ENCODE measurements around the gene POU4F3.

Gene POU4F3

DNA sequence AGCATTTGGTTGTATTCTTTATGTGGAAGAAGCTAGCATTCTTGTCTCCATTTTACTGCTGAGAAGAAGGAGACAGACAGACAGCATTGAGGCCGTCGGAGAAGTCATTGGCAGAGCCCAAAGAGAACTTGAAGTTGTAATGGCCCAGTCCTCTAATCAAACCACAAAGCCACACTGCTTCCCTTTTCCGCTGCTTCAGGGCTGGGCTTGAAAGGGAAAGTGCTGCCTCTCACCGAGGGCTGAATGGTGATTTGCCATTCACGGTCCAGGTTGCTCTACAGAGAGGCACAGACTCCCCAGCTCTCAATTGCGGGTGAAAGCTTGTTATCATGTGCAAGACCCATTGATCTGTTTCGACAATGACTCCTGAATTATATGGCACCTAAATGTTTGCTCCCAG, 25.6 kb upstream of the POU4F3 start:
- TF ChIP-seq, protein P1, sequence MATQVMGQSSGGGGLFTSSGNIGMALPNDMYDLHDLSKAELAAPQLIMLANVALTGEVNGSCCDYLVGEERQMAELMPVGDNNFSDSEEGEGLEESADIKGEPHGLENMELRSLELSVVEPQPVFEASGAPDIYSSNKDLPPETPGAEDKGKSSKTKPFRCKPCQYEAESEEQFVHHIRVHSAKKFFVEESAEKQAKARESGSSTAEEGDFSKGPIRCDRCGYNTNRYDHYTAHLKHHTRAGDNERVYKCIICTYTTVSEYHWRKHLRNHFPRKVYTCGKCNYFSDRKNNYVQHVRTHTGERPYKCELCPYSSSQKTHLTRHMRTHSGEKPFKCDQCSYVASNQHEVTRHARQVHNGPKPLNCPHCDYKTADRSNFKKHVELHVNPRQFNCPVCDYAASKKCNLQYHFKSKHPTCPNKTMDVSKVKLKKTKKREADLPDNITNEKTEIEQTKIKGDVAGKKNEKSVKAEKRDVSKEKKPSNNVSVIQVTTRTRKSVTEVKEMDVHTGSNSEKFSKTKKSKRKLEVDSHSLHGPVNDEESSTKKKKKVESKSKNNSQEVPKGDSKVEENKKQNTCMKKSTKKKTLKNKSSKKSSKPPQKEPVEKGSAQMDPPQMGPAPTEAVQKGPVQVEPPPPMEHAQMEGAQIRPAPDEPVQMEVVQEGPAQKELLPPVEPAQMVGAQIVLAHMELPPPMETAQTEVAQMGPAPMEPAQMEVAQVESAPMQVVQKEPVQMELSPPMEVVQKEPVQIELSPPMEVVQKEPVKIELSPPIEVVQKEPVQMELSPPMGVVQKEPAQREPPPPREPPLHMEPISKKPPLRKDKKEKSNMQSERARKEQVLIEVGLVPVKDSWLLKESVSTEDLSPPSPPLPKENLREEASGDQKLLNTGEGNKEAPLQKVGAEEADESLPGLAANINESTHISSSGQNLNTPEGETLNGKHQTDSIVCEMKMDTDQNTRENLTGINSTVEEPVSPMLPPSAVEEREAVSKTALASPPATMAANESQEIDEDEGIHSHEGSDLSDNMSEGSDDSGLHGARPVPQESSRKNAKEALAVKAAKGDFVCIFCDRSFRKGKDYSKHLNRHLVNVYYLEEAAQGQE (IDR thresholded peaks at IDR 0.05; ENCODE audit: insufficient read depth in 1 of 2, low read depth in 2 of 2, low read length in 2 of 2): no peak
- no peak for TF ChIP-seq TAF1 (IDR thresholded peaks at IDR 0.05; ENCODE audit: borderline replicate concordance, insufficient read depth, low read length)
- no peak for TF ChIP-seq SIN3A (IDR thresholded peaks at IDR 0.05; ENCODE audit: borderline replicate concordance, insufficient read depth, low read length)
- no peak for TF ChIP-seq POLR2AphosphoS5 (IDR thresholded peaks at IDR 0.05; ENCODE audit: low read depth, low read length)
- no peak for TF ChIP-seq FOXP2 (optimal IDR thresholded peaks at IDR 0.05; ENCODE audit: borderline replicate concordance, extremely low read depth, extremely low read length, insufficient read depth)

DNA sequence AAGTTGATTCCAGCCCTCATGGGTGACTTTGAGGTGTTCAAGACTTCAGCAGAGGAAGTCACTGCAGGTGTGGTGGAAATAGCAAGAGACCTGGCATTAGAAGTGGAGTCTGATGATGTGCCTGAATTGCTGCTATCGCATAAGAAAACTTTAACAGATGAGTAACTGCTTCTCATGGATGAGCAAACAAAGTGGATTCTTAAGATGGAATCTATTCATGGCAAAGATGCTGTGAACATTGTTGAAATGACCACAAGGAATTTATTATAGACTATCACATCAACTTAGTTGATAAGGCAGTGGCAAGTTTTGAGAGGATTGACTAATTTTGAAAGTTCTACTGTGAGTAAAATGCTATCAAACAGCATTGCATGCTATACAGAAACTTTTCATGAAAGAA, 17.1 kb upstream of the POU4F3 start:
- TF ChIP-seq TAF1 (IDR thresholded peaks at IDR 0.05; ENCODE audit: borderline replicate concordance, insufficient read depth, low read length) (no peak), SIN3A (IDR thresholded peaks at IDR 0.05; ENCODE audit: borderline replicate concordance, insufficient read depth, low read length) (no peak), FOXP2 (optimal IDR thresholded peaks at IDR 0.05; ENCODE audit: borderline replicate concordance, extremely low read depth, extremely low read length, insufficient read depth) (no peak), POLR2AphosphoS5 (IDR thresholded peaks at IDR 0.05; ENCODE audit: low read depth, low read length) (no peak)
- TF ChIP-seq, protein P1 (IDR thresholded peaks at IDR 0.05; ENCODE audit: insufficient read depth in 1 of 2, low read depth in 2 of 2, low read length in 2 of 2): no peak

DNA sequence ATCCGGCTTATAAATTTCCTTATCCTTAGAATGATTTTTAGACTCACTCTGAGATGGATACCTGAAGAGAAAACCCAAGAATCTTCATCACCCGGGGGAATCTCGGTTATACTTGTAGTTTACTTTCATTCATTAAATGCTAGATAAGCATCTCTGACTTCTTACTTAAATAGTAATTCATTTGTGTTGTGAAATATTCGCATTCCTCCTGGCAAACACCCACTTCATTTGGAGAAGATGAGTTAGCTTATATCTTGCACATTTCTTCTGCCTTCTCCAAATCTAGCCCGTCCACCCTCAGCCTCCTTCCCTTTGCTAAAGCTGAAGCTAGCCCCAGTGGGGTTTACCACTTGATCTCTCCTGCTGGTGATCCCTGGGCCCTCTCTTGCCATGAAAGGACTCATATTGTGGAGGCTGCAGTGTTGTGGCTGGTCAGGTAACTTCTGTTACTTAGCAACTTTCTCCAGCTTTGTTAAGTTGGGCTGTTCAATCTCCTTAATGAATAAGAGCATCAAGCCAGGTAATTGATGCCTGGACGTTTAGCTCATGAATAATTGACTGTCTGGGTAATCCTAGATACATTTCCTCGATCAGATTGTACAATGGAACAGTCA, 11.3 kb upstream of the POU4F3 start:
- TF ChIP-seq, protein P1 (IDR thresholded peaks at IDR 0.05; ENCODE audit: insufficient read depth in 1 of 2, low read depth in 2 of 2, low read length in 2 of 2): no peak
- no peak for TF ChIP-seq POLR2AphosphoS5 (IDR thresholded peaks at IDR 0.05; ENCODE audit: low read depth, low read length)
- TF ChIP-seq SIN3A (IDR thresholded peaks at IDR 0.05; ENCODE audit: borderline replicate concordance, insufficient read depth, low read length): no peak
- no peak for TF ChIP-seq FOXP2 (optimal IDR thresholded peaks at IDR 0.05; ENCODE audit: borderline replicate concordance, extremely low read depth, extremely low read length, insufficient read depth)
- TF ChIP-seq TAF1 (IDR thresholded peaks at IDR 0.05; ENCODE audit: borderline replicate concordance, insufficient read depth, low read length): no peak

DNA sequence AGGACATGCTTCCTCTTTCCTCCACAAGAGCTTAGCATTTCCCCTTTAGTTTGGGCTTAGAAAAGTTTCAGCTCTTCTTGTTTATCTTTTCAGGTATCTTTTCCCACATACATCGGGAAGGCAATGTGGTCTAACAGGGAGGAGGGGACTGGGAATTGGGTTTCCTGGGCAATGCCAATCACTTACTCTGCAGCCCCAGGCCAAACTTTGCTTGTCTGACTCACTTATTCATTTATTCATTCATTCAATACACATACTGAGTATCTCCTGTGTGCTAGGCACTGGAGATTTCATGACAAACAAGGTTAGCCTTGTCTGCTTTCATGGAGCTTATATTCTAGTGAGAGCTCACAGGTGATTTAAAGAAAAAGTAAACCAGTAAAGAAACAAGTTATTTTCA, 10.7 kb upstream of the POU4F3 start:
- TF ChIP-seq SIN3A (IDR thresholded peaks at IDR 0.05; ENCODE audit: borderline replicate concordance, insufficient read depth, low read length) (no peak), FOXP2 (optimal IDR thresholded peaks at IDR 0.05; ENCODE audit: borderline replicate concordance, extremely low read depth, extremely low read length, insufficient read depth) (no peak), TAF1 (IDR thresholded peaks at IDR 0.05; ENCODE audit: borderline replicate concordance, insufficient read depth, low read length) (no peak), POLR2AphosphoS5 (IDR thresholded peaks at IDR 0.05; ENCODE audit: low read depth, low read length) (no peak)
- TF ChIP-seq, protein P1 (IDR thresholded peaks at IDR 0.05; ENCODE audit: insufficient read depth in 1 of 2, low read depth in 2 of 2, low read length in 2 of 2): no peak

Measured in PFSK-1 (cell line).